ENCODE measurements around the gene SH3TC1. TPM values are rescaled to one million over a fixed set of nuclear protein-coding genes. Genes with fewer than 3 reads are reported as not detected.

Gene SH3TC1
- total and polyA plus RNA-seq, 10 of the 15 experiments (the other 5 are each of a cell fraction or from before 2014, with no cell fraction given) = 0.19 to 47.0 (median 18.4) TPM

GRCh38 chr4:8197521-8197920, 1.6 kb upstream of the SH3TC1 start (continued):
- no peak for TF ChIP-seq SMC3 (IDR thresholded peaks at IDR 0.05; ENCODE audit: borderline replicate concordance, low read length)
- TF ChIP-seq E2F8 (IDR thresholded peaks at IDR 0.05; ENCODE audit: low read depth, partially characterized antibody) = no peak

- in situ Hi-C loops (cut with MboI) = no loop called here
- Histone ChIP-seq H4K20me1 (ENCODE audit: control insufficient read depth, insufficient read depth) (no peaks in the 10 kb centered on the region), H2AFZ (ENCODE audit: control insufficient read depth, low read depth, low read length) (peak overlapping the region; percentile 16), H3K9me3 (replicated peaks; ENCODE audit: control insufficient read depth, insufficient read depth, low read length) (no peaks in the 10 kb centered on the region), H3K36me3 (ENCODE audit: control insufficient read depth in 2 of 2, insufficient read depth in 2 of 2, low read length in 1 of 2) (no peaks in the 10 kb centered on the region), H3K9ac (ENCODE audit: control insufficient read depth, insufficient read depth, low read length) (no peak overlapping the region), H3K27me3 (replicated peaks in 1 of 2; ENCODE audit: control insufficient read depth in 2 of 2, insufficient read depth in 2 of 2, low read length in 1 of 2) (no peaks in the 10 kb centered on the region), H3K4me3 (no peak overlapping the region), H3K4me2 (ENCODE audit: control insufficient read depth, insufficient read depth) (peak overlapping the region; percentile 100), H3K4me1 (ENCODE audit: control insufficient read depth, insufficient read depth, low read length) (peaks cover 39% of the 10 kb centered on the region), H3K27ac (ENCODE audit: control insufficient read depth, insufficient read depth) (peak overlapping the region; percentile 94), H3K79me2 (ENCODE audit: control insufficient read depth, insufficient read depth, low read length) (peaks cover 43% of the 10 kb centered on the region)
- POLR2A ChIA-PET = interaction anchor here (0.8 to 1.8 kb wide), 6 partner anchors 23 to 238 kb away, joined by 3 to 10 read pairs (median 5); partner anchors contain the start of gene ABLIM2
- FAIRE-seq = no peak
- CTCF ChIA-PET = interaction anchor here (0.6 to 3.7 kb wide), 5 partner anchors 18 to 555 kb away, joined by 3 to 33 read pairs (median 8); no protein-coding TSS in a partner anchor
- DNase-seq (ENCODE audit: low read depth, low spot score) = peak; percentile 30
- WGBS (ENCODE audit: insufficient coverage, insufficient replicate concordance, low lambda C conversion rate, missing lambda C conversion rate) = 31% methylated on average over 17 of the region's 17 CpGs
- no TSS peak for BruUV-seq (replicated peaks)
- RAD21 ChIA-PET (ENCODE audit: unreplicated experiment) = interaction anchor here (0.9 to 4.4 kb wide), 9 partner anchors 8 to 192 kb away, joined by 3 to 28 read pairs (median 4); no protein-coding TSS in a partner anchor
- intact Hi-C loops (cut with micrococcal nuclease; ENCODE audit: unreplicated experiment) = no loop called here
- ATAC-seq = no peak
- SMC1A ChIA-PET (ENCODE audit: uncharacterized antibody, unreplicated experiment) = interaction anchor here (2.0 to 2.2 kb wide), 3 partner anchors 22 to 44 kb away, joined by 6 to 19 read pairs (median 6); no protein-coding TSS in a partner anchor
- TF ChIP-seq YY1 (IDR thresholded peaks at IDR 0.05; ENCODE audit: low read depth, low read length) (no peak), IKZF2 (IDR thresholded peaks at IDR 0.05) (no peak), PKNOX1 (IDR thresholded peaks at IDR 0.05) (peak; percentile 16; the same call in 1 of the 2 replicates), POLR2AphosphoS5 (IDR thresholded peaks at IDR 0.05; ENCODE audit: low read length) (no peak), ATF3 (IDR thresholded peaks at IDR 0.05; ENCODE audit: borderline replicate concordance, extremely low read depth, low read depth, low read length) (no peak), BCLAF1 (IDR thresholded peaks at IDR 0.05) (no peak), POLR2AphosphoS2 (IDR thresholded peaks at IDR 0.05; ENCODE audit: low read depth, low read length) (no peak), KDM1A (IDR thresholded peaks at IDR 0.05; ENCODE audit: borderline replicate concordance) (no peak), CHD4 (IDR thresholded peaks at IDR 0.05) (no peak), BCL11A (IDR thresholded peaks at IDR 0.05; ENCODE audit: low read depth, low read length) (no peak), TARDBP (IDR thresholded peaks at IDR 0.05; ENCODE audit: borderline replicate concordance) (no peak), POU2F2 (IDR thresholded peaks at IDR 0.05; ENCODE audit: borderline replicate concordance, low read depth, low read length) (peak; percentile 96; the same call in 2 of the 3 replicates), IRF4 (IDR thresholded peaks at IDR 0.05; ENCODE audit: low read depth, low read length) (no peak)
These were observed 734 bp upstream of the SH3TC1 start for GRCh38 chr4:8198206-8198905.

Data from GM12878 (cell line).